Esophagus mucosa (tissue), 1 donor: ENCODE measurements around the gene CMBL. TPM values are rescaled to one million over a fixed set of nuclear protein-coding genes. Genes with fewer than 3 reads are reported as not detected.
"Not testable (repeated sequence)": the region's sequence is repeated elsewhere in the genome, so short reads cannot be mapped to it uniquely, and the experiment has no call there.

Source experiments
- ATAC-seq: fragments of 200-7000 bp; cut with Tn5 transposase; one replicate; pipeline ENCODE4 v1.9.1; 2020
- total RNA-seq: library from RNA; stranded (reverse); gene quantifications from one replicate; pipeline ENCODE4 v1.2.4, GENCODE V29; 2023
- donor health status: DM: yes; HTN: yes; CAD: no.

The CMBL gene
- total RNA-seq, 1 donor from 2014 or later: 4.5 TPM

GRCh38 chr5:10310066-10310779, 2.5 kb upstream of the CMBL start:
- peak; percentile 76 for ATAC-seq

- no peak for ATAC-seq
Measured at GRCh38 chr5:10308844-10309243, 1.1 kb upstream of the CMBL start.

- no peak for ATAC-seq
Measured at GRCh38 chr5:10306806-10307205, 896 bp downstream of the CMBL start.

- no peak for ATAC-seq
Measured at GRCh38 chr5:10306114-10306513, 1.6 kb downstream of the CMBL start.

GRCh38 chr5:10304932-10305331, 2.8 kb downstream of the CMBL start:
- no peak for ATAC-seq

GRCh38 chr5:10303699-10304170, 4.0 kb downstream of the CMBL start:
- ATAC-seq: no peak

- no peak for ATAC-seq
Measured at GRCh38 chr5:10303201-10303600, 4.5 kb downstream of the CMBL start.

- ATAC-seq: peak; percentile 96
Measured at GRCh38 chr5:10301842-10302610, 5.7 kb downstream of the CMBL start.

GRCh38 chr5:10301266-10301665, 6.4 kb downstream of the CMBL start:
- ATAC-seq: peak; percentile 37

GRCh38 chr5:10300246-10300645, 7.5 kb downstream of the CMBL start:
- ATAC-seq: no peak

GRCh38 chr5:10297646-10298204, 10.0 kb downstream of the CMBL start:
- no peak for ATAC-seq

GRCh38 chr5:10295619-10296326, 11.9 kb downstream of the CMBL start:
- ATAC-seq: peak; percentile 41

GRCh38 chr5:10293907-10294662, 13.6 kb downstream of the CMBL start:
- no peak for ATAC-seq

GRCh38 chr5:10291692-10292339, 15.9 kb downstream of the CMBL start:
- no peak for ATAC-seq

- no peak for ATAC-seq
Measured at GRCh38 chr5:10290438-10290837, 17.3 kb downstream of the CMBL start.

- ATAC-seq: no peak
Measured at GRCh38 chr5:10289991-10290390, 17.7 kb downstream of the CMBL start.

GRCh38 chr5:10289353-10289752, 18.3 kb downstream of the CMBL start:
- ATAC-seq: no peak

GRCh38 chr5:10288592-10289219, 19.0 kb downstream of the CMBL start:
- ATAC-seq: peak; percentile 79

GRCh38 chr5:10286862-10287227, 20.9 kb downstream of the CMBL start:
- ATAC-seq: no peak

GRCh38 chr5:10286162-10286861, 21.4 kb downstream of the CMBL start:
- no peak for ATAC-seq

GRCh38 chr5:10285362-10285761, 22.3 kb downstream of the CMBL start:
- not testable (repeated sequence) for ATAC-seq
